ENCODE data around the gene MRPS14.
A peak's percentile ranks its signal among the peaks of the same experiment; 100 is the strongest.

Gene MRPS14

GRCh38 chr1:174982971-174983689, 40.1 kb downstream of the MRPS14 start:
- peak; percentile 60 for DNase-seq

- DNase-seq: no peak
Observed at GRCh38 chr1:174976436-174977108, 46.7 kb downstream of the MRPS14 start.

- DNase-seq: no peak
Observed at GRCh38 chr1:174975764-174976163, 47.5 kb downstream of the MRPS14 start.

GRCh38 chr1:174974711-174975119, 48.5 kb downstream of the MRPS14 start:
- no peak for DNase-seq

- no peak for DNase-seq
Observed at GRCh38 chr1:174971902-174972301, 51.3 kb downstream of the MRPS14 start.

- DNase-seq: no peak
Observed at GRCh38 chr1:174971466-174971865, 51.8 kb downstream of the MRPS14 start.

- no peak for DNase-seq
Observed at GRCh38 chr1:174969977-174970376, 53.2 kb downstream of the MRPS14 start.

GRCh38 chr1:174968750-174969244, 54.4 kb downstream of the MRPS14 start:
- no peak for DNase-seq

- no peak for DNase-seq
Observed at GRCh38 chr1:174967845-174968705, 55.1 kb downstream of the MRPS14 start.

GRCh38 chr1:174966008-174966572, 57.1 kb downstream of the MRPS14 start:
- DNase-seq: no peak

GRCh38 chr1:174965362-174966007, 57.7 kb downstream of the MRPS14 start:
- DNase-seq: no peak

GRCh38 chr1:174964972-174965361, 58.3 kb downstream of the MRPS14 start:
- no peak for DNase-seq

- no peak for DNase-seq
Observed at GRCh38 chr1:174964261-174964971, 58.8 kb downstream of the MRPS14 start.

- no peak for DNase-seq
Observed at GRCh38 chr1:174963529-174964125, 59.6 kb downstream of the MRPS14 start.

Measured in COR-L47 (cell line).